ENCODE measurements around the gene PCDHGA8.
"Not testable (repeated sequence)": the region's sequence is repeated elsewhere in the genome, so short reads cannot be mapped to it uniquely, and the experiment has no call there.

DNA sequence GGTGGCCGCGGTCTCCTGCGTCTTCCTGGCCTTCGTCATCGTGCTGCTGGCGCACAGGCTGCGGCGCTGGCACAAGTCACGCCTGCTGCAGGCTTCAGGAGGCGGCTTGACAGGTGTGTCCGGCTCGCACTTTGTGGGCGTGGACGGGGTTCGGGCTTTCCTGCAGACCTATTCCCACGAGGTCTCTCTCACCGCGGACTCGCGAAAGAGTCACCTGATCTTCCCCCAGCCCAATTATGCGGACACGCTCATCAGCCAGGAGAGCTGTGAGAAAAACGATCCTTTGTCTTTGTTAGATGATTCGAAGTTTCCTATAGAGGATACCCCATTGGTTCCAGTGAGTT is 22.8 kb downstream of the PCDHGA8 start:
- TF ChIP-seq, protein P1, sequence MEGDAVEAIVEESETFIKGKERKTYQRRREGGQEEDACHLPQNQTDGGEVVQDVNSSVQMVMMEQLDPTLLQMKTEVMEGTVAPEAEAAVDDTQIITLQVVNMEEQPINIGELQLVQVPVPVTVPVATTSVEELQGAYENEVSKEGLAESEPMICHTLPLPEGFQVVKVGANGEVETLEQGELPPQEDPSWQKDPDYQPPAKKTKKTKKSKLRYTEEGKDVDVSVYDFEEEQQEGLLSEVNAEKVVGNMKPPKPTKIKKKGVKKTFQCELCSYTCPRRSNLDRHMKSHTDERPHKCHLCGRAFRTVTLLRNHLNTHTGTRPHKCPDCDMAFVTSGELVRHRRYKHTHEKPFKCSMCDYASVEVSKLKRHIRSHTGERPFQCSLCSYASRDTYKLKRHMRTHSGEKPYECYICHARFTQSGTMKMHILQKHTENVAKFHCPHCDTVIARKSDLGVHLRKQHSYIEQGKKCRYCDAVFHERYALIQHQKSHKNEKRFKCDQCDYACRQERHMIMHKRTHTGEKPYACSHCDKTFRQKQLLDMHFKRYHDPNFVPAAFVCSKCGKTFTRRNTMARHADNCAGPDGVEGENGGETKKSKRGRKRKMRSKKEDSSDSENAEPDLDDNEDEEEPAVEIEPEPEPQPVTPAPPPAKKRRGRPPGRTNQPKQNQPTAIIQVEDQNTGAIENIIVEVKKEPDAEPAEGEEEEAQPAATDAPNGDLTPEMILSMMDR (IDR thresholded peaks at IDR 0.05; ENCODE audit: insufficient read depth, low read length, poor library complexity, severe bottlenecking), result not testable (repeated sequence)
- TF ChIP-seq EZH2phosphoT487 (conservative IDR thresholded peaks at IDR 0.05; ENCODE audit: low read length), result not testable (repeated sequence)
